ENCODE results near the gene ESPNL.

Gene ESPNL

GRCh38 chr2:238129166-238130010 lies 29.2 kb downstream of the ESPNL start:
- in situ Hi-C loops (cut with HindIII; ENCODE audit: low sequenced_read_pairs), result no loop called here
- no peak for DNase-seq (ENCODE audit: low read depth, low spot score)
- no peak overlapping the region for H3K4me3 ChIP-seq (ENCODE audit: low read depth, low read length)
- TF ChIP-seq, protein P1, sequence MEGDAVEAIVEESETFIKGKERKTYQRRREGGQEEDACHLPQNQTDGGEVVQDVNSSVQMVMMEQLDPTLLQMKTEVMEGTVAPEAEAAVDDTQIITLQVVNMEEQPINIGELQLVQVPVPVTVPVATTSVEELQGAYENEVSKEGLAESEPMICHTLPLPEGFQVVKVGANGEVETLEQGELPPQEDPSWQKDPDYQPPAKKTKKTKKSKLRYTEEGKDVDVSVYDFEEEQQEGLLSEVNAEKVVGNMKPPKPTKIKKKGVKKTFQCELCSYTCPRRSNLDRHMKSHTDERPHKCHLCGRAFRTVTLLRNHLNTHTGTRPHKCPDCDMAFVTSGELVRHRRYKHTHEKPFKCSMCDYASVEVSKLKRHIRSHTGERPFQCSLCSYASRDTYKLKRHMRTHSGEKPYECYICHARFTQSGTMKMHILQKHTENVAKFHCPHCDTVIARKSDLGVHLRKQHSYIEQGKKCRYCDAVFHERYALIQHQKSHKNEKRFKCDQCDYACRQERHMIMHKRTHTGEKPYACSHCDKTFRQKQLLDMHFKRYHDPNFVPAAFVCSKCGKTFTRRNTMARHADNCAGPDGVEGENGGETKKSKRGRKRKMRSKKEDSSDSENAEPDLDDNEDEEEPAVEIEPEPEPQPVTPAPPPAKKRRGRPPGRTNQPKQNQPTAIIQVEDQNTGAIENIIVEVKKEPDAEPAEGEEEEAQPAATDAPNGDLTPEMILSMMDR (IDR thresholded peaks at IDR 0.05; ENCODE audit: low read depth, low read length), result no peak

DNA sequence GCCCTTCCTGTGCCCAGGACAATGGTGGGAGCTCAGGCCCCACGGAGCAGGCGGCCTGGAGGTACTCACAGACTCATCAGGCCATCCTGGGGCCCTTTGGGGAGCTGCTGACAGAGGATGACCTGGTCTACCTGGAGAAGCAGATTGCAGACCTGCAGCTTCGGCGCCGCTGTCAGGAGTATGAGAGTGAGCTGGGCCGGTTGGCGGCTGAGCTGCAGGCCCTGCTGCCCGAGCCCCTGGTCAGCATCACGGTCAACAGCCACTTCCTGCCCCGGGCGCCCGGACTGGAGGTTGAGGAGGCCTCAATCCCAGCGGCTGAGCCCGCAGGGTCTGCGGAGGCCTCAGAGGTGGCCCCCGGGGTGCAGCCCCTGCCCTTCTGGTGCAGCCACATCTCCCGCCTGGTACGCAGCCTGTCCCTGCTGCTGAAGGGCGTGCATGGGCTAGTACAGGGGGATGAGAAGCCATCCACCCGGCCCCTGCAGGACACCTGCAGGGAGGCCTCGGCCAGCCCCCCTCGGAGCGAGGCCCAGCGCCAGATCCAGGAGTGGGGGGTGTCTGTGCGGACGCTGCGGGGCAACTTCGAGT lies 30.1 kb downstream of the ESPNL start:
- no peak for DNase-seq (ENCODE audit: low read depth, low spot score)
- in situ Hi-C loops (cut with HindIII; ENCODE audit: low sequenced_read_pairs), result no loop called here
- no peak overlapping the region for H3K4me3 ChIP-seq (ENCODE audit: low read depth, low read length)
- TF ChIP-seq, protein P1 (IDR thresholded peaks at IDR 0.05; ENCODE audit: low read depth, low read length), result no peak

- in situ Hi-C loops (cut with HindIII; ENCODE audit: low sequenced_read_pairs), result no loop called here
- TF ChIP-seq, protein P1 (IDR thresholded peaks at IDR 0.05; ENCODE audit: low read depth, low read length), result no peak
- DNase-seq (ENCODE audit: low read depth, low spot score), result no peak
- H3K4me3 ChIP-seq (ENCODE audit: low read depth, low read length), result no peak overlapping the region
Measured at GRCh38 chr2:238130696-238131628, 30.8 kb downstream of the ESPNL start.

- TF ChIP-seq, protein P1 (IDR thresholded peaks at IDR 0.05; ENCODE audit: low read depth, low read length), result no peak
- H3K4me3 ChIP-seq (ENCODE audit: low read depth, low read length), result no peak overlapping the region
- in situ Hi-C loops (cut with HindIII; ENCODE audit: low sequenced_read_pairs), result no loop called here
- DNase-seq (ENCODE audit: low read depth, low spot score), result no peak
Measured at GRCh38 chr2:238131761-238132462, 31.8 kb downstream of the ESPNL start.

GRCh38 chr2:238132463-238133450 lies 32.6 kb downstream of the ESPNL start:
- TF ChIP-seq, protein P1 (IDR thresholded peaks at IDR 0.05; ENCODE audit: low read depth, low read length), result no peak
- DNase-seq (ENCODE audit: low read depth, low spot score), result no peak
- no peak overlapping the region for H3K4me3 ChIP-seq (ENCODE audit: low read depth, low read length)
- in situ Hi-C loops (cut with HindIII; ENCODE audit: low sequenced_read_pairs), result no loop called here
